GM21737 (cell line): Measurements from ENCODE around the gene ELP4.
"Not testable (repeated sequence)": the region's sequence is repeated elsewhere in the genome, so short reads cannot be mapped to it uniquely, and the experiment has no call there.

Experiments used
- ATAC-seq: cut with Tn5 transposase; IDR thresholded peaks from one replicate; pipeline ENCODE4 v1.9.1; 2021; ENCODE audit warnings: mild to moderate bottlenecking, moderate library complexity; ENCODE audit not compliant: unreplicated experiment

The ELP4 gene

GRCh38 chr11:31509429-31510345 is at the start of gene ELP4, which contains the start of gene IMMP1L:
ELP4 (plus strand) TSS chr11:31509767; CDS start chr11:31509785, 18 bp downstream.
IMMP1L (minus strand) TSS chr11:31509622; CDS start chr11:31463276, 46,346 bp downstream.
- ATAC-seq: peak; percentile 100

GRCh38 chr11:31464436-31464835 is 45.1 kb upstream of the ELP4 start:
- ATAC-seq: no peak

GRCh38 chr11:31474083-31474482 is 35.5 kb upstream of the ELP4 start:
- ATAC-seq: no peak

GRCh38 chr11:31477528-31478222 is 31.9 kb upstream of the ELP4 start:
- no peak for ATAC-seq

GRCh38 chr11:31478223-31478590 is 31.4 kb upstream of the ELP4 start:
- no peak for ATAC-seq

GRCh38 chr11:31479066-31479465 is 30.5 kb upstream of the ELP4 start:
- no peak for ATAC-seq

- ATAC-seq: no peak
These were observed 28.6 kb upstream of the ELP4 start for GRCh38 chr11:31480930-31481329.

- no peak for ATAC-seq
These were observed 25.1 kb upstream of the ELP4 start for GRCh38 chr11:31484497-31484896.

GRCh38 chr11:31487848-31488247 is 21.7 kb upstream of the ELP4 start:
- no peak for ATAC-seq

GRCh38 chr11:31492320-31492913 is 17.1 kb upstream of the ELP4 start:
- ATAC-seq: no peak

- ATAC-seq: no peak
These were observed 16.3 kb upstream of the ELP4 start for GRCh38 chr11:31493235-31493634.

GRCh38 chr11:31493762-31494161 is 15.8 kb upstream of the ELP4 start:
- ATAC-seq: not testable (repeated sequence)

- no peak for ATAC-seq
These were observed 9.9 kb upstream of the ELP4 start for GRCh38 chr11:31499576-31500178.

GRCh38 chr11:31500560-31500959 is 9.0 kb upstream of the ELP4 start:
- ATAC-seq: no peak

- peak; percentile 2 for ATAC-seq
These were observed 527 bp upstream of the ELP4 start for GRCh38 chr11:31509051-31509428.

GRCh38 chr11:31512117-31512516 is 2.5 kb downstream of the ELP4 start:
- no peak for ATAC-seq

GRCh38 chr11:31521497-31522150 is 12.1 kb downstream of the ELP4 start:
- ATAC-seq: no peak

GRCh38 chr11:31529189-31529588 is 19.6 kb downstream of the ELP4 start:
- ATAC-seq: no peak

GRCh38 chr11:31529701-31530100 is 20.1 kb downstream of the ELP4 start:
- ATAC-seq: no peak

- no peak for ATAC-seq
These were observed 21.7 kb downstream of the ELP4 start for GRCh38 chr11:31531293-31531692.

- ATAC-seq: no peak
These were observed 25.9 kb downstream of the ELP4 start for GRCh38 chr11:31535479-31535878.
